GM12892 (cell line): ENCODE results near the gene RASAL3.

Experiments
- POLR2A ChIP-seq: IDR thresholded peaks from 2 replicates; pipeline ENCODE4 v1.6.1; 2011; ENCODE audit warnings: low read depth, low read length, control low read depth
- POLR2AphosphoS5 ChIP-seq: IDR thresholded peaks from 2 replicates; pipeline ENCODE4 v1.6.1; 2011; ENCODE audit warnings: low read depth, low read length, control low read depth

DNA sequence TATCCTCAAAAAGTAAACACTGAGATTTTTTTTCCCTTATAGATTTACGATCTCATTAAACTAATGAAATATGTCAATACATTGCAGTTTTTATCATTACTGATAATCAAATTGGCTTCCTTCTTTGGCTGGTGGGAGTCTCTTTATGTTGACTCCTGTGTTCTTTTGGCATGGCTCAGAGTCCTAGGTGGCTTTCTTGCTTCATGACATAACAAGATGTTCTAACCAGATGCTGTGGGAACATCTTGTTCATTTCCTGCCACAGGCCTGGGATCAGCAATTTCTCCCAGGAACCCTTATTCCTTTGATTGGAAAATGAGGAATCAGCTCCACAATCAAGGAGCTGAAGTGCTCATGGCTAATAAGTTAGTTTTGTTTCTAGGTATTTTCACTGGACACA lies 30.8 kb upstream of the RASAL3 start:
- no peak for TF ChIP-seq POLR2A
- TF ChIP-seq POLR2AphosphoS5, result no peak
